Measurements from ENCODE around the gene TESK1. TPM values are rescaled to one million over a fixed set of nuclear protein-coding genes. Genes with fewer than 3 reads are reported as not detected.
A peak's percentile ranks its signal among the peaks of the same experiment; 100 is the strongest.
"Not testable (repeated sequence)": the region's sequence is repeated elsewhere in the genome, so short reads cannot be mapped to it uniquely, and the experiment has no call there.

The TESK1 gene
- total and polyA plus RNA-seq, 5 donors from 2014 or later = 3.9 to 24.5 (median 4.6) TPM

DNA sequence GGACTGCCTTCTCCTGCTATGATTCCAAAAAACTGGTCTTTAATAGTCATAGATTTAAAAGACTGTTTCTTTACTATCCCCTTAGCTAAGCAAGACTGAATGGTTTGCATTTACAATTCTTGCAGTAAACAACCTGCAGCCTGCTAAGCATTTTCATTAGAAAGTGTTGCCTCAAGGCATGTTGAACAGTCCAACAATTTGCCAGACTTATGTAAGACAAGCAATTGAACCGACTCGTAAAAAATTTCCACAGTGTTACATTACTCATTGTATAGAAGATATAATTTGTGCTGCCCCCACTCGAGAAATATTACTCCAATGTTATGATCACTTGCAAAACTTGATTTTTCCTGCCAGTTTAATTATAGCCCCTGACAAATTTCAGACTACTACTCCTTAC is 20.4 kb upstream of the TESK1 start:
- H3K4me1 ChIP-seq (ENCODE audit: control insufficient read depth, insufficient read depth, low read length, poor library complexity, severe bottlenecking); DNase-seq; ATAC-seq (ENCODE audit: low read depth in 2 of 2); H3K27ac ChIP-seq (ENCODE audit: insufficient read depth, low read length, poor library complexity, severe bottlenecking); H3K4me1 Mint-ChIP-seq; H3K4me3 ChIP-seq (ENCODE audit: low read depth, low read length); H3K36me3 ChIP-seq (ENCODE audit: control insufficient read depth, insufficient read depth, low read length); H3K27me3 ChIP-seq (ENCODE audit: control insufficient read depth, insufficient read depth, low read length); H3K4me3 Mint-ChIP-seq; H3K27ac Mint-ChIP-seq: not testable (repeated sequence)
- Mint-ChIP-seq H3K36me3 (peaks cover 20% of the 10 kb centered on the region), H3K27me3 (peaks cover 10% of the 10 kb centered on the region), H3K9me3 (peaks cover 0 to 24% (median 6%) of the 10 kb centered on the region in 7 donors)
- H3K9me3 ChIP-seq (ENCODE audit: control insufficient read depth in 2 of 2, low read length in 2 of 2) = peaks cover 7 to 20% of the 10 kb centered on the region in 2 experiments

DNA sequence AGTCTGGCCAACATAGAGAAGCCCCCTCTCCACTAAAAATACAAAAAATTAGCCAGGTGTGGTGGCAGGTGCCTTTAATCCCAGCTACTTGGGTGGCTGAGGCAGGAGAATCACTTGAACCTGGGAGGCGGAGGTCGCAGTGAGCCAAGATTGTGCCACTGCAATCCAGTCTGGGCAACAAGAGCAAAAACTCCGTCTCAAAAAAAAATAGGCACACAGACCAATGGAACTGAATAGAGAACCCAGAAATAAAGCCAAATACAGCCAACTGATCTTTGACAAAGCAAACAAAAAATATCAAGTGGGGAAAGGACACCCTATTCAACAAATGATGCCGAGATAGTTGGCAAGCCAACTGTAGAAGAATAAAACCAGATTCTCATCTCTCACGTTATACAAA is 16.6 kb upstream of the TESK1 start:
- not testable (repeated sequence) for H3K4me3 Mint-ChIP-seq; ATAC-seq (ENCODE audit: low read depth in 2 of 2); DNase-seq; H3K36me3 ChIP-seq (ENCODE audit: control insufficient read depth, insufficient read depth, low read length); H3K27ac ChIP-seq (ENCODE audit: insufficient read depth, low read length, poor library complexity, severe bottlenecking); H3K4me1 ChIP-seq (ENCODE audit: control insufficient read depth, insufficient read depth, low read length, poor library complexity, severe bottlenecking); H3K27me3 ChIP-seq (ENCODE audit: control insufficient read depth, insufficient read depth, low read length); H3K4me1 Mint-ChIP-seq; H3K27me3 Mint-ChIP-seq; H3K27ac Mint-ChIP-seq; H3K4me3 ChIP-seq (ENCODE audit: low read depth, low read length)
- Mint-ChIP-seq H3K36me3 (peaks cover 17% of the 10 kb centered on the region), H3K9me3 (peaks cover 1 to 30% (median 8%) of the 10 kb centered on the region in 7 donors)
- H3K9me3 ChIP-seq (ENCODE audit: control insufficient read depth in 2 of 2, low read length in 2 of 2) = peaks cover 17 to 20% of the 10 kb centered on the region in 2 experiments

DNA sequence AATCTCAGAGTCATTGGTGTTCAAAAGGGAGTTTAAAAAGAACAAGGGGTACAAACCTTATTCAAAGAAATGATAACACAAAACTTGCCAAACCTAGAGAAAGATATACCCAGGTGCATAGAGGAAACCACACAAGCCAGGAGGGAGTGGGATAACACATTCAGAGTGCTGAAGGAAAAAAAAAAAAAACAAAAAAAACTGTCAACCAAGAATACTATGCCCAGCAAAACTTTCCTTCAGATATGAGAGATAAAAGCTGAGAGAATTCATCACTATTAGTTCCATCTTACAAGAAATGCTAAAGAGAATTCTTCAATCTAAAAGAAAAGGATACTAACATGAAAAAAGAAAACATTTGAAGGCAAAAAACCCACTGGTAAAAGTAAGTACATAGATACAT is 11.5 kb upstream of the TESK1 start:
- ATAC-seq (ENCODE audit: low read depth in 2 of 2) (no peak), DNase-seq (no peak)
- Mint-ChIP-seq H3K27ac (no peak overlapping the region), H3K4me3 (peak overlapping the region in 1 of 4 donors; percentile 43), H3K27me3 (peaks cover 5% of the 10 kb centered on the region), H3K4me1 (peaks cover 0 to 6% (median 0%) of the 10 kb centered on the region in 4 donors), H3K9me3 (peaks cover 3 to 26% (median 12%) of the 10 kb centered on the region in 7 donors), H3K36me3 (peaks cover 23% of the 10 kb centered on the region)
- Histone ChIP-seq H3K27me3 (ENCODE audit: control insufficient read depth, insufficient read depth, low read length) (no peaks in the 10 kb centered on the region), H3K4me1 (ENCODE audit: control insufficient read depth, insufficient read depth, low read length, poor library complexity, severe bottlenecking) (no peaks in the 10 kb centered on the region), H3K9me3 (ENCODE audit: control insufficient read depth in 2 of 2, low read length in 2 of 2) (peaks cover 18% of the 10 kb centered on the region in 2 experiments), H3K4me3 (ENCODE audit: low read depth, low read length) (no peak overlapping the region), H3K36me3 (ENCODE audit: control insufficient read depth, insufficient read depth, low read length) (peaks cover 3% of the 10 kb centered on the region), H3K27ac (ENCODE audit: insufficient read depth, low read length, poor library complexity, severe bottlenecking) (no peak overlapping the region)

DNA sequence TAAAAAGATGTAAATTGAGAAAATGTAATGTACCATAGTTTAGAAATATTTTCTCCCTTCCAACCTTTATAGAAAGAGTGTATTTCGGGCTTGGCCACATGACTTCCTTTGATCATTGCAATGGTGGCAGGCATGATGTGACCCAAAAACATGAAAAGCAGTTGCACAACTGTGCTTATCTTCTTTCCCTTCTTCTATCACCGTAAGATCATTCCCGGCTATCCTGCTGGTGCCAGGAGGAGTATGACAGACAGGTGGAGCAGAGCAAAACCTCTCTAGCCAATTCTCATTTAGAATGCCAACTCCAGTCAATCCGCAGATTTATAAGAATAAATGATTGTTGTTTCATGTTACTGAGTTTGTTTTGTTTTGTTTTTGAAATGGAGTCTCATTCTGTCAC is 10.6 kb upstream of the TESK1 start:
- Histone ChIP-seq H3K36me3 (ENCODE audit: control insufficient read depth, insufficient read depth, low read length) (peaks cover 3% of the 10 kb centered on the region), H3K27me3 (ENCODE audit: control insufficient read depth, insufficient read depth, low read length) (no peaks in the 10 kb centered on the region), H3K4me1 (ENCODE audit: control insufficient read depth, insufficient read depth, low read length, poor library complexity, severe bottlenecking) (no peaks in the 10 kb centered on the region), H3K4me3 (ENCODE audit: low read depth, low read length) (no peak overlapping the region), H3K9me3 (ENCODE audit: control insufficient read depth in 2 of 2, low read length in 2 of 2) (peaks cover 18% of the 10 kb centered on the region in 2 experiments), H3K27ac (ENCODE audit: insufficient read depth, low read length, poor library complexity, severe bottlenecking) (no peak overlapping the region)
- ATAC-seq (ENCODE audit: low read depth in 2 of 2) (no peak), DNase-seq (no peak)
- no peak overlapping the region for H3K27ac Mint-ChIP-seq
- H3K36me3 Mint-ChIP-seq = peaks cover 23% of the 10 kb centered on the region
- peaks cover 0 to 6% (median 0%) of the 10 kb centered on the region in 4 donors for H3K4me1 Mint-ChIP-seq
- H3K4me3 Mint-ChIP-seq = no peak overlapping the region
- peaks cover 5% of the 10 kb centered on the region for H3K27me3 Mint-ChIP-seq
- H3K9me3 Mint-ChIP-seq = peaks cover 3 to 26% (median 10%) of the 10 kb centered on the region in 7 donors

DNA sequence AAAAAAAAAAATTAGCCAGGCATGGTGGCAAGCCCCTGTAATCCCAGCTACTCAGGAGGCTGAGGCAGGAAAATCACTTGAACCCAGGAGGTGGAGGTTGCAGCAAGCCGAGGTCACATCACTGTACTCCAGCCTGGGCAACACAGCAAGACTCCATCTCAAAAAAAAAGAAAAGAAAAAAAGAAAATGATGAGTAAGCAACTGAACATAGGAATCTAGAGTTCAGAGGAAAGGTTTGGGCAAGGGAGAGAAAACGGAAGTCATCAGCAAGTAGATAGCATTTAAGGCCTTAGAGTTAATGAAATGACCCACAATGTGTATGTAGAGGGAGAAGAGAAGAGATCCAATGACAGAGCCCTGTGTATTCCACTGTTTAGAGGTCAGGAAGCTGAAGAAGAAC is 8.2 kb upstream of the TESK1 start:
- not testable (repeated sequence) for H3K27me3 Mint-ChIP-seq; H3K36me3 ChIP-seq (ENCODE audit: control insufficient read depth, insufficient read depth, low read length); H3K4me1 ChIP-seq (ENCODE audit: control insufficient read depth, insufficient read depth, low read length, poor library complexity, severe bottlenecking); DNase-seq; H3K27me3 ChIP-seq (ENCODE audit: control insufficient read depth, insufficient read depth, low read length); H3K4me3 Mint-ChIP-seq; H3K4me1 Mint-ChIP-seq; H3K27ac ChIP-seq (ENCODE audit: insufficient read depth, low read length, poor library complexity, severe bottlenecking); H3K4me3 ChIP-seq (ENCODE audit: low read depth, low read length); ATAC-seq (ENCODE audit: low read depth in 2 of 2)
- peaks cover 2 to 22% (median 7%) of the 10 kb centered on the region in 7 donors for H3K9me3 Mint-ChIP-seq
- peak overlapping the region in 1 of 3 donors; percentile 41 for H3K27ac Mint-ChIP-seq
- peaks cover 18% of the 10 kb centered on the region in 2 experiments for H3K9me3 ChIP-seq (ENCODE audit: control insufficient read depth in 2 of 2, low read length in 2 of 2)
- H3K36me3 Mint-ChIP-seq = peaks cover 23% of the 10 kb centered on the region

DNA sequence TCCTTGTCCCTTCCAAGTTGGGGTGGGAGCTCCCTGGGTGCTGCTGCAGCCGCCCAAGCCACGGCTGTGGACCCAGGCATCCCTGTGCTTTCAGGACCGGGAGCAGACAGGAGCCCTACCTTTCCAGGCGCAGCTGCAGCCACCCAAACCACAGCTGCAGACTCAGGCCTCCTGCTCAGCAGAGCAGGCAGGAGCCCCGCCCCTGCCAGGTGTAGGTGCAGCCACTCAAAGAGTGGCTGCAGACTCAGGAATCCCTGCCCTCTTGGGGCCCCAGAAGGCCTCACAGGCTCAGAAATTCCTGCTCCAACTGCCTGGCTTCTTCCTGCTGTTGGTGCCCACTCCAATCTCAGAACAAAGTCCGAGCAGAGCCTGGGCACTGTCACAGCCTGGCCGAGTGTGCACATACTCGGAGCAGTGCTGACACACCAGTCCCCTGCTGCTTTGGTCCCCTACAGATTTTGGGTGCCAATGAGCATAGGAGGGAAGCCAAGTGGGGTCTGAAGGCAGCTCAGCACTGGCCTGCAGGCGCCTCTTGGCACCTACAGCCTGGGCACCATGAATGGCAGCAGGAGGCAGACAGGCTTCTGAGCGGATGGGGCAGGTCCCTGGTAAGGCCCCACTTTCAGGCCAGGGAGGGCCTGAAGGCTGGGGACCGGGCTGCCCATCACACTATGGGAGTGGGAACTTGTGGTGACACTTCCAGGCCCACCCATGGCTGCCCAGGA is 6.0 kb upstream of the TESK1 start:
- Histone ChIP-seq H3K4me3 (ENCODE audit: low read depth, low read length) (no peak overlapping the region), H3K4me1 (ENCODE audit: control insufficient read depth, insufficient read depth, low read length, poor library complexity, severe bottlenecking) (peaks cover 7% of the 10 kb centered on the region), H3K27me3 (ENCODE audit: control insufficient read depth, insufficient read depth, low read length) (no peaks in the 10 kb centered on the region), H3K9me3 (ENCODE audit: control insufficient read depth in 2 of 2, low read length in 2 of 2) (peaks cover 0 to 5% of the 10 kb centered on the region in 2 experiments), H3K27ac (ENCODE audit: insufficient read depth, low read length, poor library complexity, severe bottlenecking) (no peak overlapping the region), H3K36me3 (ENCODE audit: control insufficient read depth, insufficient read depth, low read length) (no peaks in the 10 kb centered on the region)
- Mint-ChIP-seq H3K36me3 (peaks cover 10% of the 10 kb centered on the region), H3K4me1 (peaks cover 5 to 19% (median 11%) of the 10 kb centered on the region in 4 donors), H3K27me3 (peaks cover 1% of the 10 kb centered on the region), H3K27ac (no peak overlapping the region), H3K9me3 (peaks cover 0 to 6% (median 2%) of the 10 kb centered on the region in 7 donors), H3K4me3 (no peak overlapping the region)
- DNase-seq = no peak
- ATAC-seq (ENCODE audit: low read depth in 2 of 2) = no peak

DNA sequence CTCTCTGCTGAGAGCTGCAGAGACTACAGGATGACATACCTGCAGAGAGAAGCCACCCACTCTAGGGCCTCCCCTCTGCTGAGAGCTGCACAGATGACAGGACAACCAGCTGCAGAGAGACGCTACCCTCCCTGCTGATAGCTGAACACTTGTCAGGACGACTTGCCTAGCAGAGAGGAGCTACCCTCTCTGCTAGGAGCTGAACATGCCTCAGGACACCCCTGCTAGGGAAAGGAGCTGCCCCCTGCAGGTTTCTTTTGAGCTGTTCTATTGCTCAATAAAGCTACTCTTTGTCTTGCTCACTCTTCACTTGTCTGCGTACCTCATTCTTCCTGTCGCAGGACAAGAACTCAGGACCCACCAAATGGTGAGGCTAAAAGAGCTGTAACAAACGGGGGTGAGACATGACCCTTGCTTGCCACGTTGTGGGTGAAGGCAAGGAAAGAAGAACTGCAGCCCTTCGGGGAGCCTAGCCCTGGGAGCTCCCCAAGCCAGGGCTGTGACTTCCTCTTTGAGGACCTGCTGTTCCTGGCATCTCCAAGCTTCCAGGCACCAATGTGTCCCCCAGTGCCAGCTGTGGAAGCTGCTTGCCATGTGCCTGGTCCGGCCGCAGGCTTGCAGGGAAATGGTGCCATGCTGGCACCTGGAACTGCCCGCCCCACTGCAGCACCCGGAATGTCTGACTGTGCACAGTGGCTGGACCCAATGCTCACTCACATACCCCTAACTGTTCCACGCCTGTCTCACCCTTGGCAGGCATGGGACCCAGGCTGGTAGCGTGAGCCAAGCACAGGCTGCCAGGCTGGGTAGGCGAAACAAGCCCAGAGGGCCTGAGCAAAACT is 5.1 kb upstream of the TESK1 start:
- Histone ChIP-seq H3K9me3 (ENCODE audit: control insufficient read depth in 2 of 2, low read length in 2 of 2) (no peaks in the 10 kb centered on the region), H3K27me3 (ENCODE audit: control insufficient read depth, insufficient read depth, low read length) (no peaks in the 10 kb centered on the region), H3K27ac (ENCODE audit: insufficient read depth, low read length, poor library complexity, severe bottlenecking) (no peak overlapping the region), H3K4me3 (ENCODE audit: low read depth, low read length) (no peak overlapping the region), H3K4me1 (ENCODE audit: control insufficient read depth, insufficient read depth, low read length, poor library complexity, severe bottlenecking) (peaks cover 14% of the 10 kb centered on the region), H3K36me3 (ENCODE audit: control insufficient read depth, insufficient read depth, low read length) (no peaks in the 10 kb centered on the region)
- Mint-ChIP-seq H3K36me3 (peaks cover 5% of the 10 kb centered on the region), H3K4me1 (peaks cover 5 to 25% (median 16%) of the 10 kb centered on the region in 4 donors), H3K4me3 (no peak overlapping the region), H3K27me3 (peaks cover 6% of the 10 kb centered on the region), H3K9me3 (peaks cover 0 to 3% (median 0%) of the 10 kb centered on the region in 7 donors), H3K27ac (no peak overlapping the region)
- ATAC-seq (ENCODE audit: low read depth in 2 of 2) (no peak), DNase-seq (no peak)
